ENCODE measurements around the gene PCP4L1.
A peak's percentile ranks its signal among the peaks of the same experiment; 100 is the strongest.

DNA sequence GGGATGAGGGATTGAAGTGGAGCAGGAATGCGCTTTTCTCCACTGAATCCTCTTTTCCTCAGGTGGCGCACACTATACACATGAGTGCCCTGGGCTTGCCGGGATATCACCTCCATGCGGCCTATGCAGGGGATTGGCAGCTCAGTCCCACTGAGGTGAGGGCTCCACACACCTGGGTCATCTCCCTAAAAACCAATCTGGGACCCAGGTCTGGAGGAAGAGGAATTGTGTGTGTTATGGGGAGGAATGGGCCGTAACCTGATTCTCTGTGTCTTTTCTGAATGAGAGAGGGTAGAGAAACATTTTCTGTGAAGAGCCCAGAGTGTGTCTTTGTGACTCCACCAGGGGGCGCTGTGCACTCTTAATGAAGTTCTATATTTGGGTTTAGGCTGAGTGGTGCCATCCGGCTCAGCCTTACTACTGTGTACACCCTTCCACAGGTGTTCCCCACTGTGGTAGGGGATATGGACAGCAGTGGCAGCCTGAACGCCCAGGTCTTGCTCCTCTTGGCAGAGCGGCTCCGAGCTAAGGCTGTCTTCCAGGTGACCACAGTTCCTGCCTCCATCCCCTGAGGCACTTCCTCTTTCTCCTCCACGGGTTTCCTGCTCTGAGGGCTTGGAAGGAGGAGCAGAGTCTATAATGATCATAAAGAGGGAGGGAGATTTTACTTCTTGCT is 31.2 kb upstream of the PCP4L1 start:
- TF ChIP-seq POLR2A (IDR thresholded peaks at IDR 0.05; ENCODE audit: low read length) (no peak), EP300 (IDR thresholded peaks at IDR 0.05) (no peak), ESRRA (IDR thresholded peaks at IDR 0.05; ENCODE audit: borderline replicate concordance, low read length) (no peak), CHD2 (IDR thresholded peaks at IDR 0.05; ENCODE audit: low read length, partially characterized antibody) (no peak), PHF8 (IDR thresholded peaks at IDR 0.05; ENCODE audit: borderline replicate concordance, low read depth) (no peak), HDAC2 (IDR thresholded peaks at IDR 0.05) (no peak), RAD21 (conservative IDR thresholded peaks at IDR 0.05 in 1 of 2, IDR thresholded peaks at IDR 0.05 in 1 of 2) (peak; percentile 70 to 75), MAZ (IDR thresholded peaks at IDR 0.05; ENCODE audit: borderline replicate concordance, low read depth, low read length) (no peak), HEYL (CRISPR knock-in tag; IDR thresholded peaks at IDR 0.05) (no peak), RCOR1 (IDR thresholded peaks at IDR 0.05; ENCODE audit: low read depth, low read length) (no peak)
- TF ChIP-seq, protein P1, sequence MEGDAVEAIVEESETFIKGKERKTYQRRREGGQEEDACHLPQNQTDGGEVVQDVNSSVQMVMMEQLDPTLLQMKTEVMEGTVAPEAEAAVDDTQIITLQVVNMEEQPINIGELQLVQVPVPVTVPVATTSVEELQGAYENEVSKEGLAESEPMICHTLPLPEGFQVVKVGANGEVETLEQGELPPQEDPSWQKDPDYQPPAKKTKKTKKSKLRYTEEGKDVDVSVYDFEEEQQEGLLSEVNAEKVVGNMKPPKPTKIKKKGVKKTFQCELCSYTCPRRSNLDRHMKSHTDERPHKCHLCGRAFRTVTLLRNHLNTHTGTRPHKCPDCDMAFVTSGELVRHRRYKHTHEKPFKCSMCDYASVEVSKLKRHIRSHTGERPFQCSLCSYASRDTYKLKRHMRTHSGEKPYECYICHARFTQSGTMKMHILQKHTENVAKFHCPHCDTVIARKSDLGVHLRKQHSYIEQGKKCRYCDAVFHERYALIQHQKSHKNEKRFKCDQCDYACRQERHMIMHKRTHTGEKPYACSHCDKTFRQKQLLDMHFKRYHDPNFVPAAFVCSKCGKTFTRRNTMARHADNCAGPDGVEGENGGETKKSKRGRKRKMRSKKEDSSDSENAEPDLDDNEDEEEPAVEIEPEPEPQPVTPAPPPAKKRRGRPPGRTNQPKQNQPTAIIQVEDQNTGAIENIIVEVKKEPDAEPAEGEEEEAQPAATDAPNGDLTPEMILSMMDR (IDR thresholded peaks at IDR 0.05) = peak; percentile 91
- TF ChIP-seq, protein P2, sequence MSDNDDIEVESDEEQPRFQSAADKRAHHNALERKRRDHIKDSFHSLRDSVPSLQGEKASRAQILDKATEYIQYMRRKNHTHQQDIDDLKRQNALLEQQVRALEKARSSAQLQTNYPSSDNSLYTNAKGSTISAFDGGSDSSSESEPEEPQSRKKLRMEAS (IDR thresholded peaks at IDR 0.05) = no peak
- TF ChIP-seq, protein P3, sequence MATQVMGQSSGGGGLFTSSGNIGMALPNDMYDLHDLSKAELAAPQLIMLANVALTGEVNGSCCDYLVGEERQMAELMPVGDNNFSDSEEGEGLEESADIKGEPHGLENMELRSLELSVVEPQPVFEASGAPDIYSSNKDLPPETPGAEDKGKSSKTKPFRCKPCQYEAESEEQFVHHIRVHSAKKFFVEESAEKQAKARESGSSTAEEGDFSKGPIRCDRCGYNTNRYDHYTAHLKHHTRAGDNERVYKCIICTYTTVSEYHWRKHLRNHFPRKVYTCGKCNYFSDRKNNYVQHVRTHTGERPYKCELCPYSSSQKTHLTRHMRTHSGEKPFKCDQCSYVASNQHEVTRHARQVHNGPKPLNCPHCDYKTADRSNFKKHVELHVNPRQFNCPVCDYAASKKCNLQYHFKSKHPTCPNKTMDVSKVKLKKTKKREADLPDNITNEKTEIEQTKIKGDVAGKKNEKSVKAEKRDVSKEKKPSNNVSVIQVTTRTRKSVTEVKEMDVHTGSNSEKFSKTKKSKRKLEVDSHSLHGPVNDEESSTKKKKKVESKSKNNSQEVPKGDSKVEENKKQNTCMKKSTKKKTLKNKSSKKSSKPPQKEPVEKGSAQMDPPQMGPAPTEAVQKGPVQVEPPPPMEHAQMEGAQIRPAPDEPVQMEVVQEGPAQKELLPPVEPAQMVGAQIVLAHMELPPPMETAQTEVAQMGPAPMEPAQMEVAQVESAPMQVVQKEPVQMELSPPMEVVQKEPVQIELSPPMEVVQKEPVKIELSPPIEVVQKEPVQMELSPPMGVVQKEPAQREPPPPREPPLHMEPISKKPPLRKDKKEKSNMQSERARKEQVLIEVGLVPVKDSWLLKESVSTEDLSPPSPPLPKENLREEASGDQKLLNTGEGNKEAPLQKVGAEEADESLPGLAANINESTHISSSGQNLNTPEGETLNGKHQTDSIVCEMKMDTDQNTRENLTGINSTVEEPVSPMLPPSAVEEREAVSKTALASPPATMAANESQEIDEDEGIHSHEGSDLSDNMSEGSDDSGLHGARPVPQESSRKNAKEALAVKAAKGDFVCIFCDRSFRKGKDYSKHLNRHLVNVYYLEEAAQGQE (IDR thresholded peaks at IDR 0.05) = no peak

All from A549 (cell line).